H1 (cell line): ENCODE results near the gene SCAP. TPM values are rescaled to one million over a fixed set of nuclear protein-coding genes. Genes with fewer than 3 reads are reported as not detected.

Experiments used
- CTCF ChIA-PET: fragments of 300-600 bp; sonication (Branson Sonifier 250); formaldehyde crosslinking; loops from one replicate; lab custom pipeline; 2021; ENCODE audit not compliant: partially characterized antibody; lab: Charles Lee
- POLR2A ChIA-PET: fragments of 300-600 bp; sonication (Branson Sonifier 250); formaldehyde crosslinking; loops from one replicate; lab custom pipeline; 2021; ENCODE audit warnings: inconsistent platforms; ENCODE audit not compliant: partially characterized antibody; lab: Charles Lee
- DNase-seq, 2 experiments: peaks; one replicate each; pipeline versions ENCODE4 v3.0.0 to v3.0.0-alpha.2; 2010 to 2022; ENCODE audit warnings: low spot score in 2 of 2, low read depth in 1 of 2, mixed read lengths in 1 of 2
- FAIRE-seq: peaks from 2 replicates; lab custom pipeline; 2011; peaks lifted over from hg19 to GRCh38; lab: Jason Lieb, UNC
- H2AFZ ChIP-seq: 2 replicates; pipeline ENCODE4 v1.8.1; 2012; ENCODE audit warnings: low read length, inconsistent platforms
- H2AK5ac ChIP-seq: 2 replicates; pipeline ENCODE4 v1.6.1; 2013; ENCODE audit warnings: low read depth, low read length
- H2BK120ac ChIP-seq: replicated peaks from 2 replicates; pipeline ENCODE3; 2013; ENCODE audit warnings: low read depth, low read length, inconsistent platforms
- H2BK12ac ChIP-seq: 2 replicates; pipeline ENCODE4 v1.6.1; 2013; ENCODE audit warnings: low read depth, low read length
- H2BK15ac ChIP-seq: 2 replicates; pipeline ENCODE4 v1.6.1; 2013; ENCODE audit warnings: low read length
- H2BK20ac ChIP-seq: 2 replicates; pipeline ENCODE4 v1.6.1; 2013; ENCODE audit warnings: low read length
- H2BK5ac ChIP-seq: 2 replicates; pipeline ENCODE4 v1.6.1; 2013; ENCODE audit warnings: low read depth, low read length
- H3K14ac ChIP-seq: 2 replicates; pipeline ENCODE4 v1.6.1; 2013; ENCODE audit warnings: inconsistent platforms; ENCODE audit not compliant: insufficient read length
- H3K18ac ChIP-seq: 2 replicates; pipeline ENCODE4 v1.6.1; 2013; ENCODE audit warnings: low read length; ENCODE audit errors: extremely low read depth
- H3K23ac ChIP-seq: 2 replicates; pipeline ENCODE4 v1.6.1; 2013; ENCODE audit warnings: inconsistent platforms; ENCODE audit not compliant: insufficient read length
- H3K23me2 ChIP-seq: 2 replicates; pipeline ENCODE4 v1.6.1; 2013; ENCODE audit warnings: low read depth, low read length
- H3K27ac ChIP-seq: 2 replicates; pipeline ENCODE4 v1.6.1; 2011; ENCODE audit warnings: low read depth, low read length, inconsistent platforms
- H3K27me3 ChIP-seq, 4 experiments: replicated peaks in 1 of 4; 1 replicate in 1 of 4; 2 replicates in 3 of 4; pipeline versions ENCODE4 v1.6.1 to v1.8.1; 2011 to 2013; ENCODE audit warnings: low read length in 3 of 4, mild to moderate bottlenecking in 3 of 4, inconsistent platforms in 2 of 4, mixed read lengths in 2 of 4, moderate library complexity in 1 of 4; ENCODE audit not compliant: control insufficient read depth in 3 of 4, insufficient read depth in 3 of 4; ENCODE audit errors: extremely low read depth in 1 of 4
- H3K36me3 ChIP-seq, 4 experiments: 2 replicates each; pipeline versions ENCODE4 v1.6.1 to v1.8.1; 2011 to 2013; ENCODE audit warnings: mild to moderate bottlenecking in 4 of 4, low read length in 3 of 4, moderate library complexity in 2 of 4, control low read depth in 1 of 4, inconsistent platforms in 1 of 4; ENCODE audit not compliant: insufficient read depth in 4 of 4, control insufficient read depth in 2 of 4
- H3K4ac ChIP-seq: replicated peaks from 2 replicates; pipeline ENCODE3; 2013; ENCODE audit warnings: low read length, low read depth, mixed read lengths, inconsistent platforms; ENCODE audit not compliant: insufficient read length
- H3K4me1 ChIP-seq, 4 experiments: replicated peaks in 1 of 4; 1 replicate in 1 of 4; 2 replicates in 3 of 4; pipeline versions ENCODE4 v1.6.1 to v1.8.1; 2011 to 2013; ENCODE audit warnings: low read length in 3 of 4, inconsistent platforms in 2 of 4, mixed read lengths in 1 of 4; ENCODE audit not compliant: insufficient read depth in 4 of 4, control insufficient read depth in 3 of 4
- H3K4me2 ChIP-seq, 2 experiments: 2 replicates each; pipeline versions ENCODE4 v1.6.1 to v1.8.1; 2011 to 2013; ENCODE audit warnings: low read depth in 2 of 2, low read length in 2 of 2, control low read depth in 1 of 2, inconsistent platforms in 1 of 2, mild to moderate bottlenecking in 1 of 2; ENCODE audit not compliant: insufficient read depth in 1 of 2
- H3K4me3 ChIP-seq, 4 experiments: fragments of 200-600, 300-600 bp in 1 of 4; sonication (generic), shearing (Covaris generic), sonication (Bioruptor Twin) in 1 of 4; 2 replicates each; pipeline versions ENCODE4 v1.5.1 to v1.8.1; 2011 to 2016; ENCODE audit warnings: low read length in 4 of 4, low read depth in 3 of 4, control low read depth in 2 of 4, inconsistent platforms in 2 of 4, mild to moderate bottlenecking in 2 of 4, mixed read lengths in 1 of 4, moderate library complexity in 1 of 4; ENCODE audit not compliant: insufficient read depth in 2 of 4; ENCODE audit errors: extremely low read depth in 1 of 4
- H3K56ac ChIP-seq: replicated peaks from 2 replicates; pipeline ENCODE3; 2013; ENCODE audit warnings: low read depth, mild to moderate bottlenecking, mixed read lengths, low read length, inconsistent platforms; ENCODE audit not compliant: insufficient read length
- H3K79me1 ChIP-seq: 2 replicates; pipeline ENCODE4 v1.6.1; 2013; ENCODE audit warnings: low read depth, low read length, control low read depth
- H3K79me2 ChIP-seq, 2 experiments: 2 replicates each; pipeline versions ENCODE4 v1.6.1 to v1.8.1; 2012 to 2013; ENCODE audit warnings: low read length in 2 of 2, mild to moderate bottlenecking in 2 of 2, inconsistent platforms in 1 of 2; ENCODE audit not compliant: insufficient read depth in 2 of 2, control insufficient read depth in 1 of 2
- H3K9ac ChIP-seq, 4 experiments: replicated peaks in 1 of 4; 1 replicate in 1 of 4; 2 replicates in 3 of 4; pipeline versions ENCODE4 v1.6.1 to v1.8.1; 2011 to 2013; ENCODE audit warnings: low read depth in 3 of 4, low read length in 3 of 4, control low read depth in 2 of 4, mild to moderate bottlenecking in 2 of 4, moderate library complexity in 2 of 4, inconsistent platforms in 1 of 4; ENCODE audit errors: extremely low read depth in 1 of 4
- H3K9me3 ChIP-seq, 2 experiments: 2 replicates each; pipeline versions ENCODE4 v1.6.1 to v1.8.1; 2012 to 2013; ENCODE audit warnings: mild to moderate bottlenecking in 2 of 2, moderate library complexity in 2 of 2, control low read depth in 1 of 2, inconsistent platforms in 1 of 2, low read depth in 1 of 2, low read length in 1 of 2, mixed read lengths in 1 of 2; ENCODE audit not compliant: insufficient read depth in 2 of 2
- H4K20me1 ChIP-seq, 2 experiments: replicated peaks in 1 of 2; 2 replicates each; pipeline versions ENCODE3 to v1.8.1; 2011 to 2013; ENCODE audit warnings: inconsistent platforms in 2 of 2, low read length in 2 of 2, mild to moderate bottlenecking in 1 of 2; ENCODE audit not compliant: insufficient read depth in 2 of 2, control insufficient read depth in 1 of 2
- H4K5ac ChIP-seq: 2 replicates; pipeline ENCODE4 v1.6.1; 2013; ENCODE audit warnings: low read length, low read depth, mixed read lengths, inconsistent platforms; ENCODE audit not compliant: insufficient read length
- H4K8ac ChIP-seq: 2 replicates; pipeline ENCODE4 v1.8.0; 2013; ENCODE audit warnings: mild to moderate bottlenecking, moderate library complexity, low read length, inconsistent platforms; ENCODE audit not compliant: insufficient read depth; ENCODE audit errors: extremely low read depth
- H4K91ac ChIP-seq: replicated peaks from 2 replicates; pipeline ENCODE3; 2013; ENCODE audit warnings: low read length, mixed read lengths, inconsistent platforms; ENCODE audit not compliant: insufficient read length
- NRF1 ChIP-seq: IDR thresholded peaks from 2 replicates; pipeline ENCODE4 v1.6.1; 2011; ENCODE audit warnings: mild to moderate bottlenecking, low read depth, low read length, improper control_type of control experiment
- POU5F1 ChIP-seq: IDR thresholded peaks from 2 replicates; pipeline ENCODE4 v1.6.1; 2011; ENCODE audit warnings: low read depth, mild to moderate bottlenecking, low read length, moderate library complexity
- WGBS, 2 experiments: shearing (Covaris generic) in 1 of 2; methylation state at CpG; one replicate each; pipeline versions ENCODE4 v1.1.6 to v1.1.7; 2013 to 2015; ENCODE audit warnings: low lambda C conversion rate in 2 of 2, mixed read lengths in 2 of 2, inconsistent platforms in 1 of 2, low coverage in 1 of 2, missing lambda C conversion rate in 1 of 2; ENCODE audit not compliant: insufficient replicate concordance in 2 of 2, insufficient coverage in 1 of 2, insufficient read length in 1 of 2; ENCODE audit errors: extremely low coverage in 1 of 2, missing lambda C conversion rate in 1 of 2; 5-methylcytosine and 5-hydroxymethylcytosine counted together
- polyA plus RNA-seq, 7 experiments: library from polyadenylated mRNA; depleted of rRNA in 3 of 7; stranded (reverse) in 5 of 7; unstranded in 2 of 7; fragments of >200 nt in 5 of 7; fragments of 200-250 nt in 2 of 7; gene quantifications; 1 replicate in 5 of 7; 2 replicates in 1 of 7; 4 replicates in 1 of 7; pipeline versions ENCODE4 v1.2.1 to v1.2.3, GENCODE V29; 2011 to 2013; ENCODE audit warnings: missing spikeins in 2 of 7, mixed read lengths in 2 of 7
- total RNA-seq: library from RNA; stranded (reverse); fragmentation: NEBNext Ultra II Directional; extraction: Animal tissue kit (Norgen Biotek cat#: 25700); gene quantifications from 2 replicates; pipeline ENCODE4 v1.2.1, GENCODE V29; 2021

SCAP gene
- total and polyA plus RNA-seq, 2 of the 8 experiments (the other 6 are each of a cell fraction or from before 2014, with no cell fraction given), result 74.0 to 114 TPM

DNA sequence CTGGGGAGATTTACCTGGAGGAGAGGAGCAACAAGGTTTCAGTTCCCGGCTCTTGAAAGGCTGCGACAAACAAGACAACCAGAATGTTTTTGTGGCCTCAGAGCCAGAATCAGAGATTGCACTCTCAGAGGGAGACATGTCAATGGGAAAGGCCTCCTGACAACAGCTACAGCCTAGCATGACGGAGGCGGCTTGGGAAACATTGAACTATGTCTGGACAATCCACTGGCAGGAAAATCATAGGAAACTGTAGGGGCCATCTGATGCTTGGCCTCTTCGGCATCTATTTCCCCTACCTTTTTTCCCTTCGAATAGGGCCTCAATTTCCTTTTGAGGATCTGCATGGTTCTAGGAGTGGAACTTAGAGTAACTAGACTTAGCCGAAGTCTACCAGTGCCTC lies 108.1 kb downstream of the SCAP start:
- no peak for FAIRE-seq
- no peak overlapping the region for H4K91ac ChIP-seq
- H3K27ac ChIP-seq, result no peak overlapping the region
- H3K4me3 ChIP-seq, result no peak overlapping the region
- H4K5ac ChIP-seq, result no peak overlapping the region
- H3K23me2 ChIP-seq, result no peaks in the 10 kb centered on the region; the same call in 1 of the 2 replicates
- no peaks in the 10 kb centered on the region for H3K79me1 ChIP-seq
- no peak overlapping the region for H2BK15ac ChIP-seq
- H2AFZ ChIP-seq, result no peak overlapping the region
- 95% methylated on average over 7 of the region's 7 CpGs; no CpG with 5 or more reads in 1 of the 2 experiments for WGBS, 2 experiments
- no peaks in the 10 kb centered on the region for H3K9me3 ChIP-seq
- DNase-seq, result no peak
- H2BK5ac ChIP-seq, result no peak overlapping the region
- no peak overlapping the region for H3K4ac ChIP-seq
- no peaks in the 10 kb centered on the region for H3K27me3 ChIP-seq
- no peaks in the 10 kb centered on the region for H3K36me3 ChIP-seq
- H3K18ac ChIP-seq, result no peak overlapping the region
- no peak overlapping the region for H3K9ac ChIP-seq
- H2AK5ac ChIP-seq, result no peak overlapping the region
- no peak overlapping the region for H3K56ac ChIP-seq
- H3K4me1 ChIP-seq, result peaks cover 0 to 5% (median 3%) of the 10 kb centered on the region in 4 experiments; a peak in 3 of 7 replicates
- H2BK120ac ChIP-seq, result no peak overlapping the region
- no peak overlapping the region for H4K8ac ChIP-seq
- no peak overlapping the region for H2BK12ac ChIP-seq
- H4K20me1 ChIP-seq, result no peaks in the 10 kb centered on the region
- H2BK20ac ChIP-seq, result no peak overlapping the region; the same call in 1 of the 2 replicates
- ChIA-PET CTCF (interaction anchor here (0.9 kb wide), 1 partner anchor 22 kb away, joined by 3 read pairs; no protein-coding TSS in a partner anchor), POLR2A (no interaction called here)
- no peak overlapping the region for H3K23ac ChIP-seq
- no peak overlapping the region for H3K4me2 ChIP-seq
- no peaks in the 10 kb centered on the region for H3K79me2 ChIP-seq
- no peak overlapping the region for H3K14ac ChIP-seq
- TF ChIP-seq NRF1 (no peak), POU5F1 (no peak)
